ENCODE results near the gene EGFR.

- TF ChIP-seq CTCF (conservative IDR thresholded peaks at IDR 0.05 in 1 of 2, IDR thresholded peaks at IDR 0.05 in 1 of 2; ENCODE audit: extremely low read depth in 1 of 2, insufficient read depth in 1 of 2, low read depth in 1 of 2, low read length in 2 of 2): no peak
- no peak for TF ChIP-seq EZH2 (IDR thresholded peaks at IDR 0.05; ENCODE audit: borderline replicate concordance, low read length)
Measured at GRCh38 chr7:55193245-55193644, 174.4 kb downstream of the EGFR start.

All from mammary epithelial cell (primary cell).